NOMO-1 (cell line): ENCODE measurements around the gene DFFB.
A peak's percentile ranks its signal among the peaks of the same experiment; 100 is the strongest.

Source experiments
- DNase-seq, 2 experiments: peaks; one replicate each; lab custom pipeline; 2025; ENCODE audit not compliant: unreplicated experiment in 2 of 2; lab: John Stamatoyannopoulos, UW

Gene DFFB

GRCh38 chr1:3894626-3895278, 37.5 kb downstream of the DFFB start:
- no peak for DNase-seq

DNA sequence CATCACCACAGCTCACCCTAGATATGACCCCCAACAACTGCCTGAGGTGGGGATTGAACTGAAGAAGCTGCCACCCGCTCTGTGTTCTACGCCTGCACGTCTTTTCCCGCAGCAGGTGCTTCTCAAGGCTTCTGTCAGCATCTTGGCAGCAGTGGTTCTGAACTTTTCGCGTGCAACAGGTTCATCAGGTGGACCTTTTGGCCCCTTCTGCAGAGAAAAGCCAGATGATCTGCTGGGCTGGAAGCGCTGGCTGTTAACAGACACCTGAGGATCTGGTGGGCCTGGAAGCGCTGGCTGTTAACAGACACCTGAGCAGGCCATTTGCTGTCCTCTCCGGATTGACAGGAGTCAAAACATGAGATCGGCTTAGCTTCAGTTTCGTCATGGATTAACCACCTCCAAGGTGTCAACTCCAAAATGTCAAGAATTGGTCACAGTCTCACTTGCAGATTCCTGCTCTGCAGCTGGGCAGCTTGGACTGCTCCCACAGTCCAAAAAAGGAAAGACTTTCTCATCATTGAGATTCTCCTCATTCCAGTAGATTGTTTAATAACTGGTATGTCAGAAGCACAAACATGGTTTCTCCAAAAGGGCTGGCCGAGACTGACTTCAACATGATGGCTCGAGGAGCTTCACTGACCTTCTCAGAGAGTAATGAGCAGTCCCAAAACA, 38.1 kb downstream of the DFFB start:
- DNase-seq, result no peak

- DNase-seq, result no peak
Observed at GRCh38 chr1:3895951-3896325, 38.7 kb downstream of the DFFB start.

GRCh38 chr1:3896396-3897000, 39.2 kb downstream of the DFFB start:
- no peak for DNase-seq

GRCh38 chr1:3898475-3898735, 41.1 kb downstream of the DFFB start:
- no peak for DNase-seq

GRCh38 chr1:3898994-3899753, 41.9 kb downstream of the DFFB start:
- no peak for DNase-seq

DNA sequence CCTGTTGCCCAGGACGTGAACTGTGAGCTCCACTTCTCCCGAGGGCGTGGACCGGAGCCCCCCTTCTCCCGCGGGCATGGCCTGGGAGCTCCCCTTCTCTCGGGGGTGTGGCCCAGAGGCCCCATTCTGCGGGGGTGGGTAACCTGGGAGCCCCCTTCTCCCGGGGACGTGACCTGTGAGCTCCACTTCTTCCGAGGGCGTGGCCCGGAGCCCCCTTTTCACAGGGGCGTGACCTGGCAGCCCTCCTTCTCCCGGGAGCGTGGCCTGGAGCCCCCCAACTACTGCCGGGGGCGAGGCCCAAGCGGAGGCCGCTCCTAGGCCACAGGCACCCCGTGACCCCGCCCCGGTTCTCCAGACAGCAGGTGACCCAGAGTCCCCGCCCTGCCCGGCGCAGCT, 42.5 kb downstream of the DFFB start:
- DNase-seq, result peak in 1 of 2 experiments; percentile 32

- DNase-seq, result peak; percentile 96 to 97
Observed at GRCh38 chr1:3900150-3900968, 43.1 kb downstream of the DFFB start, which contains the start of gene C1orf174. Gene C1orf174 (minus strand): TSS chr1:3900272. CDS start chr1:3900186, 86 bp downstream.

GRCh38 chr1:3900969-3901529, 43.8 kb downstream of the DFFB start:
- peak; percentile 87 to 89 for DNase-seq

DNA sequence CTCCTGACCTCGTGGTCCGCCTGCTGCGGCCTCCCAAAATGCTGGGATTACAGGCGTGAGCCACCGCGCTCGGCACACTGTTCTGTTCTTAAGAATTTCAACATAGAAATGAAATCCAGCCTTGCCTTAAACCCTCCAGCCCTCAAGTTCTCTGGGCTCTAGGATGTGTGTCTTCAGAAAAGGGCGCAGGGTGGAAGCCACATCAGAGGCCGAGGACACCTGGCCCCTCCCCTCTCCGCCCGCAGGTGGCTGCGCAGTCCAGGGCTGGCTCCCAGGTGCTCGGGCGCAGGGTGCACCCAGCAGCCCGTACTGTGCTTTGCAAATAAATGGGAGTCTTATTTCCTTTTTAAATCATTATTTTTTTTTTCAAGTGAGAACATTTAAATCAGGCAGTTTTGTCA, 44.8 kb downstream of the DFFB start:
- no peak for DNase-seq

DNA sequence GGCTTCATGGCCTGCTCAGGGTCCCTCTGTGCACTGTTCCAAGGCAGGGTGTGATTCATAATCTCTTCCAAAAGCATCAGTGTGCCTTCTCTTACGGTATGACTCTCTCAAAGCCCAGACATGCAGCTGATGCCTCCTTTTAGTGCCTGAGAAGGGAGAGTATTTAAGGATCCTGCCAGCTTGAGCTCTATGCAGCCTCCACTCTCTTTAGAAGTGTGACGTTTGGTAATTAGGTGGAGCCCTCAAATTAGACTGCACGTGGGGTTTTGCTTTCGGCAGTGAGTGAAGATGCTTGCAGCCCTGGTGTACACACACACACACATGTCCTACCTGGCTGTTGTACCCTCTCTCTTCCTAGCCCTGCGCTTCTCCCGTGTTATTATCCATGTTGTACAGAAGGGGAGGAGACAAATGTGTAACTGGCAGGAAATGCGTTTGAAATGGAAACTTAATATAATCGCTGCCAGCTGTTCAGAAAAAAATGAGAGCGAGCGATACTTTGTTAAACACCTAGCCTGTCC, 45.4 kb downstream of the DFFB start:
- no peak for DNase-seq

- no peak for DNase-seq
Observed at GRCh38 chr1:3903141-3904005, 46.1 kb downstream of the DFFB start.

- DNase-seq, result no peak
Observed at GRCh38 chr1:3904006-3904842, 46.9 kb downstream of the DFFB start.

GRCh38 chr1:3904843-3905185, 47.5 kb downstream of the DFFB start:
- DNase-seq, result no peak

GRCh38 chr1:3905266-3905952, 48.1 kb downstream of the DFFB start:
- DNase-seq, result no peak

GRCh38 chr1:3905953-3906671, 48.8 kb downstream of the DFFB start:
- DNase-seq, result no peak

DNA sequence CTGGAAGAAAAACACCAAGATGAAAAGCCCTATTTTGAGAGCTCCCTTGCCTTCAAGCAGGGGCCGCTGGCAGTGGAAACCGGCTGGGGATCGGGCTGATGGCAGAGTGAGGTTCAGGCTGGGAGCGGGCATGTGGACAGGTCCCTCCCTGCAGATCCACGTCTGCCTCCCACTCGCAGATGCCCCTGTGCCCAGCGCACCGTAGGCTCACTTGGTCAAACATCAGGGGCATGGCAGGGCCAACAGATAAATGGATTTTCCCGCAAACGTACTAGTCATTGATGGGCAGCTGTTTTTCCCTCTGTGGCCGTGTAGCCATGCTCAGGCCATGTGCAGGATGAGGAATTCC, 49.4 kb downstream of the DFFB start:
- DNase-seq, result no peak
